Stimulated activated CD4-positive, alpha-beta T cell treated with anti-CD3 and anti-CD28 coated beads, Interleukin-2, amount 100 ng/mL, for 4 hours (primary cell): ENCODE data around the gene FOXP2.
"Not testable (repeated sequence)": the region's sequence is repeated elsewhere in the genome, so short reads cannot be mapped to it uniquely, and the experiment has no call there.

ENCODE experiments used
- DNase-seq: peaks from one replicate; pipeline ENCODE4 v3.0.0-alpha.2; 2020; ENCODE audit warnings: low read depth

FOXP2 gene

GRCh38 chr7:114590298-114590697 is 175.7 kb downstream of the FOXP2 start:
- DNase-seq, result no peak

GRCh38 chr7:114598946-114599345 is 184.3 kb downstream of the FOXP2 start:
- no peak for DNase-seq

GRCh38 chr7:114606100-114606499 is 191.5 kb downstream of the FOXP2 start:
- no peak for DNase-seq

- not testable (repeated sequence) for DNase-seq
Observed at GRCh38 chr7:114608822-114609221, 194.2 kb downstream of the FOXP2 start.

- no peak for DNase-seq
Observed at GRCh38 chr7:114620208-114620607, 205.6 kb downstream of the FOXP2 start.

GRCh38 chr7:114622221-114622620 is 207.6 kb downstream of the FOXP2 start:
- no peak for DNase-seq

- no peak for DNase-seq
Observed at GRCh38 chr7:114623146-114623545, 208.5 kb downstream of the FOXP2 start.

GRCh38 chr7:114627231-114627630 is 212.6 kb downstream of the FOXP2 start:
- DNase-seq, result no peak

- no peak for DNase-seq
Observed at GRCh38 chr7:114628362-114628761, 213.7 kb downstream of the FOXP2 start.

- no peak for DNase-seq
Observed at GRCh38 chr7:114629762-114630161, 215.1 kb downstream of the FOXP2 start.

GRCh38 chr7:114630201-114630990 is 215.8 kb downstream of the FOXP2 start:
- DNase-seq, result no peak

- no peak for DNase-seq
Observed at GRCh38 chr7:114631249-114631822, 216.7 kb downstream of the FOXP2 start.

GRCh38 chr7:114639451-114639850 is 224.8 kb downstream of the FOXP2 start:
- DNase-seq, result no peak

GRCh38 chr7:114644455-114644854 is 229.8 kb downstream of the FOXP2 start:
- DNase-seq, result no peak

- DNase-seq, result no peak
Observed at GRCh38 chr7:114645451-114645850, 230.8 kb downstream of the FOXP2 start.

- no peak for DNase-seq
Observed at GRCh38 chr7:114647518-114647917, 232.9 kb downstream of the FOXP2 start.

GRCh38 chr7:114648117-114648516 is 233.5 kb downstream of the FOXP2 start:
- no peak for DNase-seq

- DNase-seq, result no peak
Observed at GRCh38 chr7:114648680-114649079, 234.1 kb downstream of the FOXP2 start.

- no peak for DNase-seq
Observed at GRCh38 chr7:114649689-114650088, 235.1 kb downstream of the FOXP2 start.

GRCh38 chr7:114650491-114650890 is 235.9 kb downstream of the FOXP2 start:
- no peak for DNase-seq

GRCh38 chr7:114652041-114652440 is 237.4 kb downstream of the FOXP2 start:
- DNase-seq, result no peak

GRCh38 chr7:114653364-114654088 is 238.9 kb downstream of the FOXP2 start:
- no peak for DNase-seq

GRCh38 chr7:114656466-114656865 is 241.9 kb downstream of the FOXP2 start:
- DNase-seq, result no peak
